Esophagus muscularis mucosa (tissue), 3 donors: ENCODE data around the gene B4GALT1.

Source experiments
- CTCF ChIP-seq, 3 experiments: fragments of 200-600 bp in 2 of 3; fragments of 450-650 bp in 1 of 3; sonication (generic) in 2 of 3; IDR thresholded peaks; one replicate each; pipeline ENCODE4 v1.5.1; 2017 to 2019; ENCODE audit warnings: antibody characterized with exemption in 3 of 3, mild to moderate bottlenecking in 2 of 3, moderate library complexity in 1 of 3
- POLR2A ChIP-seq: fragments of 450-650 bp; IDR thresholded peaks from one replicate; pipeline ENCODE4 v1.6.1; 2017; ENCODE audit warnings: antibody characterized with exemption, moderate library complexity, mild to moderate bottlenecking, low read depth
- POLR2AphosphoS5 ChIP-seq, 2 donors: sonication (generic); formaldehyde crosslinking; IDR thresholded peaks; one replicate each; pipeline ENCODE4 v1.6.1; 2017; ENCODE audit warnings: antibody characterized with exemption in 2 of 2

DNA sequence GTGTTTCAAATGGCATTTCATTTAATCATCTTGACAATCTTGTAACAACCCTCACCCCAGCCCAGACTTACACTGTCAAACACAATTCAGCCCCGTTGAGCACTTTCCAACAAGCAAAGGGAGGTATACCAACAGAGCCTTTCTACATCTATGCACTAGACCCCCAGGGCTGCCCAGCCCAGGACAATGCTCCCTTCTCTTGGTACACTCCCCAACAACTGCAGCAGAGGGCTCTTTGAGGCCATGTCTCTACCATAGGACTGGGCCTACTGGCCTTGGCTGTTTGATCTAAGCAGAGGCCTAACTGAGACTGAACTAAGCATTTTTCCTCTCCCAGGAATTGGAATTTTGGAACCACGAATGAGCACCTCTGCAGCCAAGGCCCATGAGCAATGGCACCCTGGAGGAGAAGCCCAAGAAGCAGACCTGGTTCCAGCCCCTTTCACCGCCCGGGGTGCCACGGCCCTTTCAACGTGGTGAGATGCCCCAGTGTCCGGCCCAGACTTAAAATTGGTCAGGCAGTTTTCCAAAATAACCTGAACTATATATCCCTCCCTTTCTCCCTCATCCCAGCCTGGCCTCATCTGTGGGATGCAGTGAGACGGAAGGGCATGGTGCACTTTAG, 43.6 kb downstream of the B4GALT1 start:
- no peak for TF ChIP-seq POLR2AphosphoS5 (IDR thresholded peaks at IDR 0.05)
- TF ChIP-seq CTCF (IDR thresholded peaks at IDR 0.05), result no peak
- TF ChIP-seq POLR2A, result no peak
